GM12878 (cell line): ENCODE measurements around the gene MEN1. TPM values are rescaled to one million over a fixed set of nuclear protein-coding genes. Genes with fewer than 3 reads are reported as not detected.

Experiments used
- ATAC-seq: fragments of 200-7000 bp; cut with Tn5 transposase; 3 replicates; pipeline ENCODE4 v1.9.1; 2020; ENCODE audit warnings: mild to moderate bottlenecking, moderate library complexity
- BruUV-seq: library from RNA; stranded (reverse); fragments of 400-500 nt; replicated peaks from 2 replicates; lab custom pipeline; 2021; lab: Mats Ljungman, UMichigan
- CTCF ChIA-PET: fragments of 300-600 bp; sonication (Branson Sonifier 250); formaldehyde crosslinking; extraction: SDS; loops from one replicate; lab custom pipeline; 2021; ENCODE audit warnings: inconsistent platforms; lab: Yijun Ruan, JAX
- POLR2A ChIA-PET: fragments of 350-600 bp; formaldehyde crosslinking; extraction: SDS; loops from one replicate; lab custom pipeline; 2021; ENCODE audit warnings: inconsistent platforms; lab: Charles Lee
- RAD21 ChIA-PET: fragments of 300-600 bp; sonication (Branson Sonifier 250); formaldehyde crosslinking; loops from one replicate; lab custom pipeline; 2023; ENCODE audit warnings: antibody characterized with exemption; ENCODE audit not compliant: unreplicated experiment; lab: Charles Lee
- SMC1A ChIA-PET: fragments of 300-600 bp; sonication (Branson Sonifier 250); formaldehyde crosslinking; loops from one replicate; lab custom pipeline; 2023; ENCODE audit not compliant: unreplicated experiment, uncharacterized antibody; lab: Charles Lee
- DNase-seq: peaks from one replicate; pipeline ENCODE4 v3.0.0-alpha.2; 2011; ENCODE audit warnings: low read depth, low spot score
- FAIRE-seq: peaks from 3 replicates; lab custom pipeline; 2011; peaks lifted over from hg19 to GRCh38; lab: Jason Lieb, UNC
- H2AFZ ChIP-seq: 2 replicates; pipeline ENCODE4 v1.6.0; 2011; ENCODE audit warnings: low read depth, low read length, control low read depth; ENCODE audit not compliant: control insufficient read depth
- H3K27ac ChIP-seq: 2 replicates; pipeline ENCODE4 v1.5.1; 2011; ENCODE audit warnings: control low read depth; ENCODE audit not compliant: control insufficient read depth, insufficient read depth
- H3K27me3 ChIP-seq, 2 experiments: replicated peaks in 1 of 2; 2 replicates each; pipeline versions ENCODE4 v1.6.0 to v1.6.1; 2011; ENCODE audit warnings: low read length in 1 of 2; ENCODE audit not compliant: control insufficient read depth in 2 of 2, insufficient read depth in 2 of 2
- H3K36me3 ChIP-seq, 2 experiments: 2 replicates each; pipeline ENCODE4 v1.5.1; 2011; ENCODE audit warnings: low read length in 1 of 2; ENCODE audit not compliant: control insufficient read depth in 2 of 2, insufficient read depth in 2 of 2
- H3K4me1 ChIP-seq: 2 replicates; pipeline ENCODE4 v1.6.1; 2011; ENCODE audit warnings: mild to moderate bottlenecking, low read length, moderate library complexity, mixed read lengths; ENCODE audit not compliant: control insufficient read depth, insufficient read depth
- H3K4me2 ChIP-seq: 2 replicates; pipeline ENCODE4 v1.6.0; 2011; ENCODE audit warnings: control low read depth; ENCODE audit not compliant: control insufficient read depth, insufficient read depth
- H3K4me3 ChIP-seq: fragments of 200-600 bp; sonication (generic); 2 replicates; pipeline ENCODE4 v1.5.1; 2016
- H3K79me2 ChIP-seq: 2 replicates; pipeline ENCODE4 v1.6.0; 2011; ENCODE audit warnings: low read length; ENCODE audit not compliant: control insufficient read depth, insufficient read depth
- H3K9ac ChIP-seq: 2 replicates; pipeline ENCODE4 v1.8.0; 2011; ENCODE audit warnings: low read length, control low read depth, mixed read lengths; ENCODE audit not compliant: control insufficient read depth, insufficient read depth
- H3K9me3 ChIP-seq: replicated peaks from 3 replicates; pipeline ENCODE4 v1.5.1; 2011; ENCODE audit warnings: mild to moderate bottlenecking, low read length; ENCODE audit not compliant: control insufficient read depth, insufficient read depth
- H4K20me1 ChIP-seq: 2 replicates; pipeline ENCODE4 v1.6.0; 2011; ENCODE audit not compliant: control insufficient read depth, insufficient read depth
- ASH2L ChIP-seq: fragments of 300-600, 200-600 bp; sonication (generic); IDR thresholded peaks from 2 replicates; pipeline ENCODE4 v1.6.1; 2017; ENCODE audit warnings: low read depth, mild to moderate bottlenecking, borderline replicate concordance
- CBX5 ChIP-seq: sonication (generic); IDR thresholded peaks from 2 replicates; pipeline ENCODE4 v1.6.1; 2016; ENCODE audit warnings: low read depth, moderate library complexity, mild to moderate bottlenecking, inconsistent platforms
- KAT2A ChIP-seq: conservative IDR thresholded peaks from 2 replicates; pipeline ENCODE4 v1.6.1; 2011; ENCODE audit warnings: low read depth, low read length; ENCODE audit not compliant: control insufficient read depth
- KDM1A ChIP-seq: fragments of 200-600 bp; sonication (generic); IDR thresholded peaks from 2 replicates; pipeline ENCODE4 v1.6.1; 2016; ENCODE audit warnings: borderline replicate concordance
- NFYB ChIP-seq: IDR thresholded peaks from 2 replicates; pipeline ENCODE4 v1.6.1; 2011; ENCODE audit warnings: low read depth, mild to moderate bottlenecking, low read length, improper control_type of control experiment, moderate library complexity; ENCODE audit not compliant: insufficient read depth
- POLR2A ChIP-seq: IDR thresholded peaks from 2 replicates; pipeline ENCODE4 v1.6.1; 2011; ENCODE audit warnings: low read depth, mild to moderate bottlenecking, low read length
- POLR2AphosphoS5 ChIP-seq: IDR thresholded peaks from 2 replicates; pipeline ENCODE4 v1.6.1; 2011; ENCODE audit warnings: mild to moderate bottlenecking, low read length, inconsistent platforms
- SIX5 ChIP-seq: IDR thresholded peaks from 2 replicates; pipeline ENCODE4 v1.6.1; 2011; ENCODE audit warnings: mild to moderate bottlenecking, low read depth, low read length, moderate library complexity; ENCODE audit not compliant: severe bottlenecking
- STAT1 ChIP-seq: fragments of 450-650 bp; conservative IDR thresholded peaks from 2 replicates; pipeline ENCODE4 v1.6.1; 2014; ENCODE audit warnings: antibody characterized with exemption, mild to moderate bottlenecking
- WGBS: methylation state at CpG from one replicate; pipeline ENCODE4 v1.1.6; 2016; ENCODE audit warnings: low lambda C conversion rate; ENCODE audit not compliant: insufficient replicate concordance, insufficient coverage; ENCODE audit errors: missing lambda C conversion rate; 5-methylcytosine and 5-hydroxymethylcytosine counted together
- in situ Hi-C: fragments of 300-500 bp; cut with MboI; formaldehyde crosslinking; loops from 9 replicates; pipeline ENCODE4 v1.14.3; 2018; ENCODE audit warnings: mixed read lengths
- intact Hi-C: fragments of 100-400 bp; cut with micrococcal nuclease; formaldehyde crosslinking; loops from one replicate; pipeline ENCODE4 v1.14.2; 2022; ENCODE audit not compliant: unreplicated experiment
- polyA plus RNA-seq, 11 experiments: library from polyadenylated mRNA; depleted of rRNA in 4 of 11; unstranded in 6 of 11; stranded (reverse) in 5 of 11; fragments of >200 nt; fragmentation: Nextera tagmentation in 4 of 11; fragmentation: Illumina TruSeq in 1 of 11; extraction: Ambion mirVana in 4 of 11; extraction: Trizol in 1 of 11; gene quantifications; 1 replicate in 1 of 11; 2 replicates in 10 of 11; pipeline versions ENCODE4 v1.2.1 to v1.2.3, GENCODE V29; 2011 to 2016; ENCODE audit warnings: inconsistent platforms in 2 of 11, missing spikeins in 2 of 11, low read depth in 1 of 11
- total RNA-seq, 4 experiments: library from RNA; depleted of rRNA in 3 of 4; stranded (reverse); fragments of >200 nt in 3 of 4; fragmentation: Illumina TruSeq in 1 of 4; extraction: Trizol in 1 of 4; gene quantifications; 2 replicates each; pipeline versions ENCODE4 v1.2.1 to v1.2.3, GENCODE V29; 2013 to 2021
- TF ChIP-seq, protein P1 (sequence below): fragments of 450-650 bp; IDR thresholded peaks from 2 replicates; pipeline ENCODE4 v1.6.1; 2017; ENCODE audit warnings: mild to moderate bottlenecking, moderate library complexity

The MEN1 gene
- total and polyA plus RNA-seq, 10 of the 15 experiments (the other 5 are each of a cell fraction or from before 2014, with no cell fraction given) = 2.5 to 39.7 (median 20.7) TPM

DNA sequence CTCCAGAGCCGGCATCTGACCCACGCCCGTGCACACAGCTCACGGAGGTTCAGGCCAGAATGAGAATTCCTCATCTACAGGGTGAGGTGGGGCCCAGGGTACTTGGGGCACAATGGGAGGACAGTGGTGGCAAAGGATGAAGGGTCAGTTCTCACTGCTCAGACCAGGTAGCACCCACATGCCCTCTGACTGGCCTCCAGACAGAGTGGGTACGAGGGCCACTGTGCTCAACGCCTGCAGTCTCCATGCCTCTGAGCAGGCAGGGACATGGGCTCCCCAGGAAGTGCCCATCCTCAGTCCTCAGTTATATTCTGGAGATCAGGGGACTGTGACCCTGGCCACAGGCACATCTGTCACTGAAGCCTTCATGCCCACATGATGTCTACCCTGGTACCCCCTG, 47.1 kb upstream of the MEN1 start:
- Histone ChIP-seq H3K4me2 (peak overlapping the region; percentile 40; the same call in 1 of the 2 replicates), H3K4me3 (no peak overlapping the region), H3K9me3 (no peaks in the 10 kb centered on the region), H3K27me3 (no peaks in the 10 kb centered on the region), H3K79me2 (peaks cover 58% of the 10 kb centered on the region), H3K27ac (peak overlapping the region; percentile 32; the same call in 1 of the 2 replicates), H3K9ac (no peak overlapping the region), H3K4me1 (peaks cover 92% of the 10 kb centered on the region), H3K36me3 (peaks cover 24 to 56% of the 10 kb centered on the region in 2 experiments), H4K20me1 (no peaks in the 10 kb centered on the region), H2AFZ (no peak overlapping the region)
- no peak for ATAC-seq
- in situ Hi-C loops (no loop called here), intact Hi-C loops (no loop called here)
- BruUV-seq = no TSS peak
- TF ChIP-seq POLR2A (peak; percentile 60), CBX5 (no peak), POLR2AphosphoS5 (peak; percentile 79; the same call in 1 of the 2 replicates), ASH2L (no peak), KAT2A (no peak), KDM1A (no peak), NFYB (no peak), STAT1 (no peak), SIX5 (no peak)
- TF ChIP-seq, protein P1, sequence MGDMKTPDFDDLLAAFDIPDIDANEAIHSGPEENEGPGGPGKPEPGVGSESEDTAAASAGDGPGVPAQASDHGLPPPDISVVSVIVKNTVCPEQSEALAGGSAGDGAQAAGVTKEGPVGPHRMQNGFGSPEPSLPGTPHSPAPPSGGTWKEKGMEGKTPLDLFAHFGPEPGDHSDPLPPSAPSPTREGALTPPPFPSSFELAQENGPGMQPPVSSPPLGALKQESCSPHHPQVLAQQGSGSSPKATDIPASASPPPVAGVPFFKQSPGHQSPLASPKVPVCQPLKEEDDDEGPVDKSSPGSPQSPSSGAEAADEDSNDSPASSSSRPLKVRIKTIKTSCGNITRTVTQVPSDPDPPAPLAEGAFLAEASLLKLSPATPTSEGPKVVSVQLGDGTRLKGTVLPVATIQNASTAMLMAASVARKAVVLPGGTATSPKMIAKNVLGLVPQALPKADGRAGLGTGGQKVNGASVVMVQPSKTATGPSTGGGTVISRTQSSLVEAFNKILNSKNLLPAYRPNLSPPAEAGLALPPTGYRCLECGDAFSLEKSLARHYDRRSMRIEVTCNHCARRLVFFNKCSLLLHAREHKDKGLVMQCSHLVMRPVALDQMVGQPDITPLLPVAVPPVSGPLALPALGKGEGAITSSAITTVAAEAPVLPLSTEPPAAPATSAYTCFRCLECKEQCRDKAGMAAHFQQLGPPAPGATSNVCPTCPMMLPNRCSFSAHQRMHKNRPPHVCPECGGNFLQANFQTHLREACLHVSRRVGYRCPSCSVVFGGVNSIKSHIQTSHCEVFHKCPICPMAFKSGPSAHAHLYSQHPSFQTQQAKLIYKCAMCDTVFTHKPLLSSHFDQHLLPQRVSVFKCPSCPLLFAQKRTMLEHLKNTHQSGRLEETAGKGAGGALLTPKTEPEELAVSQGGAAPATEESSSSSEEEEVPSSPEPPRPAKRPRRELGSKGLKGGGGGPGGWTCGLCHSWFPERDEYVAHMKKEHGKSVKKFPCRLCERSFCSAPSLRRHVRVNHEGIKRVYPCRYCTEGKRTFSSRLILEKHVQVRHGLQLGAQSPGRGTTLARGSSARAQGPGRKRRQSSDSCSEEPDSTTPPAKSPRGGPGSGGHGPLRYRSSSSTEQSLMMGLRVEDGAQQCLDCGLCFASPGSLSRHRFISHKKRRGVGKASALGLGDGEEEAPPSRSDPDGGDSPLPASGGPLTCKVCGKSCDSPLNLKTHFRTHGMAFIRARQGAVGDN = no peak
- POLR2A ChIA-PET = interaction anchor here (0.5 to 24.3 kb wide), 5 partner anchors 8 to 1085 kb away, joined by 3 to 620 read pairs (median 30); partner anchors contain the start of genes CDC42BPG and EHD1
- CTCF ChIA-PET = interaction anchor here (14.5 to 28.8 kb wide), 3 partner anchors 6 to 29 kb away, joined by 374 to 1208 read pairs (median 374); partner anchors contain the start of genes CDC42BPG and EHD1
- RAD21 ChIA-PET = interaction anchor here (1.5 to 15.8 kb wide), 4 partner anchors 7 to 20 kb away, joined by 4 to 316 read pairs (median 138); partner anchors contain the start of genes CDC42BPG and EHD1
- WGBS = 94% methylated on average over 6 of the region's 6 CpGs
- no peak for DNase-seq
- no peak for FAIRE-seq
- SMC1A ChIA-PET = interaction anchor here (11.6 to 15.0 kb wide), 3 partner anchors 6 to 20 kb away, joined by 226 to 306 read pairs (median 306); partner anchors contain the start of gene EHD1
